Measurements from ENCODE around the gene GAD1.

GAD1 gene

DNA sequence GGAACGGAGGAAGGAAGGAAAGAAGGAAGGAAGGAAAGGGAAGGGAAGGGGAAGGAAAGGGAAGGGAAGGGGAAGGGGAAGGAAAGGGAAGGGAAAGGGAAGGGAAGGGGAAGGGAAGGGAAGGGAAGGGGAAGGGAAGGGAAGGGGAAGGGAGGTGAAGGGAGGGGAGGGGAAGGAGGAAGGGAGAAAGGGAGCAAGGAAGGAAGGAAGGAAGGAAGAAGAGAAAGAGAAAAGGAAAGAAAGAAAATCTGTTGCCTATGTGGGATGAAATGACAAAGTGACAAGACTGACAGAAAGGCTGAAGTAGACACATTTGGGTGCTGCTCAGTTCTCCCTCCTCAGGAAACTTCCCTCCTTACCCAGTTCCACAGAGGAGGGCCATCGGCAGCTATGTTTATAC is 66.1 kb downstream of the GAD1 start:
- H3K27me3 ChIP-seq (ENCODE audit: control insufficient read depth, insufficient read depth, low read length) = no peaks in the 10 kb centered on the region
- no peaks in the 10 kb centered on the region for H3K4me1 ChIP-seq (ENCODE audit: control insufficient read depth, insufficient read depth, low read length)
- no peaks in the 10 kb centered on the region for H3K36me3 ChIP-seq (ENCODE audit: control insufficient read depth, insufficient read depth, low read length)
- H3K9me3 ChIP-seq (ENCODE audit: control insufficient read depth, insufficient read depth, low read length) = no peaks in the 10 kb centered on the region
- H3K4me3 ChIP-seq (ENCODE audit: low read depth, low read length) = no peak overlapping the region
- H3K27ac ChIP-seq (ENCODE audit: low read depth, low read length) = no peak overlapping the region
- H3K9ac ChIP-seq (ENCODE audit: low read depth, low read length) = no peak overlapping the region

DNA sequence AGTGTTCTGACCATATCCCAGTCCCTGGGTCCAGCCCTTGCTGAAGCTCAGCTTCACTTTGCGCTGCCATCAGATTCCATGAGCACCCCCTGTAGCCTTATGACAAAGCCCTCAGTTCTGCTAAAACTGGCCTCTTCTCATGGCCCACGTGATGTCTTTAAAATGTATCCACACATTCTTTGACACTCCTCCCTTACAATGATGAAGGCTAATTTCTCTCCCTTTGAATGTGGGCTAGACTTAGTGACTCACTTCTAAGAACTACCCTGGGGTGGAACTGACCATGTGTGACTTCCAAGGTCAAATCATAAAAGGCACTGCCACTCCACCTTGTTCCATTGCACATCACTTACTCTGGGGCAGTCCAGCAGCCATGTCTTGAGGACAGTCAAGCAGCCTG is 67.0 kb downstream of the GAD1 start:
- Histone ChIP-seq H3K9me3 (ENCODE audit: control insufficient read depth, insufficient read depth, low read length) (no peaks in the 10 kb centered on the region), H3K36me3 (ENCODE audit: control insufficient read depth, insufficient read depth, low read length) (no peaks in the 10 kb centered on the region), H3K4me1 (ENCODE audit: control insufficient read depth, insufficient read depth, low read length) (no peaks in the 10 kb centered on the region), H3K27ac (ENCODE audit: low read depth, low read length) (no peak overlapping the region), H3K9ac (ENCODE audit: low read depth, low read length) (no peak overlapping the region), H3K27me3 (ENCODE audit: control insufficient read depth, insufficient read depth, low read length) (no peaks in the 10 kb centered on the region), H3K4me3 (ENCODE audit: low read depth, low read length) (no peak overlapping the region)

DNA sequence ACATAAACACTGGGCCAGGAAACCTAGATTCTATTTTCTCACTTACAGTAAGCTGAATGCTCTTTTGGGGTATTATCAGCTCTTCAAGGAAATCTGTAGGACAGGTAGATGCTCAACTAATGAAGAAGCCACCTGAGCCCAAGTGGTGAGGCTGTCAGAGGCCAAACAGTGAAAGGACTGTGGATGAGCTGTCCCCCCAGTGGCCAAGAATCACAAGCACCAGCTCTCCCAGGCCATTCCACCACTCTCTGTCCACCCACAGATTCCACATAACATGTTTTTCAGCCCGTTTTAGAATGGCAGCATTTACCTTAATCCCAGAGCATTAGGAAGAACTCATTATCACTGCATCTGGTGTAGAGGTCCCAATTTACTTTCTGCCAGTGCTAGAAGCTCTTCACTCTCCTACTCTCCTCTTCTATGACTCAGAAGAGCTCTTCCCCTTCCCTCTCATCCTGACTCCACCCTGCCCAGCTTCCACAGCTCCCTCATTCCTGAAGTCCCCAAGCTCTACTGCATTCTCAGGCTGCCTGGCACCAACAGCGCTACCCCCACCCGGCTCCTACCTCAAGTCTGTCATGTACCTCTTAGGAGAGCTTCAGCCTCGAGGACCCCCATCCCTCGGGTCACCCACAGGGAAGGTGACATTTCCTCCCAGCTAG is 68.6 kb downstream of the GAD1 start:
- H3K9ac ChIP-seq (ENCODE audit: low read depth, low read length) = no peak overlapping the region
- no peaks in the 10 kb centered on the region for H3K4me1 ChIP-seq (ENCODE audit: control insufficient read depth, insufficient read depth, low read length)
- H3K27me3 ChIP-seq (ENCODE audit: control insufficient read depth, insufficient read depth, low read length) = no peaks in the 10 kb centered on the region
- no peak overlapping the region for H3K4me3 ChIP-seq (ENCODE audit: low read depth, low read length)
- no peaks in the 10 kb centered on the region for H3K36me3 ChIP-seq (ENCODE audit: control insufficient read depth, insufficient read depth, low read length)
- no peaks in the 10 kb centered on the region for H3K9me3 ChIP-seq (ENCODE audit: control insufficient read depth, insufficient read depth, low read length)
- H3K27ac ChIP-seq (ENCODE audit: low read depth, low read length) = no peak overlapping the region

DNA sequence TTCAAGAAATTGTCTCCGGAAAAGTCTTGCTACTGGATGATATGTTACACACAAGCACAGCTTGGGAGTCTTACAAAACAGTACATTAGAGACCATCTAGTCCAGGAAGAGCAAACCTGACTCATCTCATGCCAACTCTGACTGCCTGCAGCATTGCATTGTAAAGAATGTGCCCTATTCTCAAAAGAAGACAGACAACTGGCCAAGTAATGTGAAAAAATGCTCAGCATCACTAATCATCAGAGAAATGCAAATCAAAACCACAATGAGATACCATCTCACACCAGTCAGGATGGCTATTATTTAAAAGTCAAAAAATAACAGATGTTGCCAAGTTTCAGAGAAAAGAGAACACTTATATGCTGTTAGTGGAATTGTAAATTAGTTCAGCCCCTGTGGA is 69.7 kb downstream of the GAD1 start:
- Histone ChIP-seq H3K36me3 (ENCODE audit: control insufficient read depth, insufficient read depth, low read length) (no peaks in the 10 kb centered on the region), H3K27ac (ENCODE audit: low read depth, low read length) (no peak overlapping the region), H3K4me3 (ENCODE audit: low read depth, low read length) (no peak overlapping the region), H3K9ac (ENCODE audit: low read depth, low read length) (no peak overlapping the region), H3K27me3 (ENCODE audit: control insufficient read depth, insufficient read depth, low read length) (no peaks in the 10 kb centered on the region), H3K4me1 (ENCODE audit: control insufficient read depth, insufficient read depth, low read length) (peaks cover 3% of the 10 kb centered on the region; the same call in 1 of the 2 replicates), H3K9me3 (ENCODE audit: control insufficient read depth, insufficient read depth, low read length) (no peaks in the 10 kb centered on the region)

DNA sequence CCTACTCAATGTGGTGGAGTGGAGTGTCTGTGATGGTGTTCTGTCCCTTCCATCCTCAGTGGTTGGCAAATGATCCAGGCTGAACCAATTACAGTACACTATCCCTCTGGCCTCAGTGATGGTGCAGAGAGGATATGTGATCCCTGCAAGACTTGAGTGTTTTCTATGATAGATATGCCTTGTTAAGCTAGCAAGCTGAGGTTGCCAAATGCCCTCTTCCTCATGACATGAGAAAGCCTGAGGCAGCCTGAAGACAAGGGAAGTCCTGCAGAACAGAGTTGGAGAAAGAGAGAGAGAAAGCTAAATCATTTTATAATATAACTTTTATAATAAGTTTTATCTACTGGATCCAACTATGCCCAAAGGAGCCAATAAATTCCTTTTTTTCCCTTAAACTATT is 70.8 kb downstream of the GAD1 start:
- H3K27ac ChIP-seq (ENCODE audit: low read depth, low read length) = no peak overlapping the region
- H3K4me3 ChIP-seq (ENCODE audit: low read depth, low read length) = no peak overlapping the region
- H3K4me1 ChIP-seq (ENCODE audit: control insufficient read depth, insufficient read depth, low read length) = peaks cover 4% of the 10 kb centered on the region; the same call in 1 of the 2 replicates
- no peaks in the 10 kb centered on the region for H3K27me3 ChIP-seq (ENCODE audit: control insufficient read depth, insufficient read depth, low read length)
- H3K36me3 ChIP-seq (ENCODE audit: control insufficient read depth, insufficient read depth, low read length) = no peaks in the 10 kb centered on the region
- no peak overlapping the region for H3K9ac ChIP-seq (ENCODE audit: low read depth, low read length)
- H3K9me3 ChIP-seq (ENCODE audit: control insufficient read depth, insufficient read depth, low read length) = no peaks in the 10 kb centered on the region

DNA sequence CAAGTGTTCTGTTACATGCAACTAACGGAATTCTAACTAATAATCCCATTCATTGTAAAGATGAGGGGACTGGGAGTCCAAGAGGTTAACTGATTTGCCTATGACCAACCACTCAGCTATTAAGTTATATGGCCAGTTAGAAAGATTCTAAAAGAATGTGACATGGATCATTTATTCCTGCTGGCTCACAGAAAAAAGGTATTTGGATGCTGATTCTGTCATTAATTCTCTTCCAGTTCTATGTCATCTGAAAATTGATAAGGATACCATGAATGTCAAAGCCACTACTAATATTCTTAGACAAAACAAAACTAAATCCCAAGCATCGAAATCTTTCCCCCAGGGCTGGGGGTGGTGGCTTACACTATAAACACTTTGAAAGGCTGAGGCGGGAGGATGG is 71.2 kb downstream of the GAD1 start:
- Histone ChIP-seq H3K4me1 (ENCODE audit: control insufficient read depth, insufficient read depth, low read length) (peaks cover 4% of the 10 kb centered on the region; the same call in 1 of the 2 replicates), H3K4me3 (ENCODE audit: low read depth, low read length) (no peak overlapping the region), H3K27me3 (ENCODE audit: control insufficient read depth, insufficient read depth, low read length) (no peaks in the 10 kb centered on the region), H3K36me3 (ENCODE audit: control insufficient read depth, insufficient read depth, low read length) (no peaks in the 10 kb centered on the region), H3K9me3 (ENCODE audit: control insufficient read depth, insufficient read depth, low read length) (no peaks in the 10 kb centered on the region), H3K27ac (ENCODE audit: low read depth, low read length) (no peak overlapping the region), H3K9ac (ENCODE audit: low read depth, low read length) (no peak overlapping the region)

DNA sequence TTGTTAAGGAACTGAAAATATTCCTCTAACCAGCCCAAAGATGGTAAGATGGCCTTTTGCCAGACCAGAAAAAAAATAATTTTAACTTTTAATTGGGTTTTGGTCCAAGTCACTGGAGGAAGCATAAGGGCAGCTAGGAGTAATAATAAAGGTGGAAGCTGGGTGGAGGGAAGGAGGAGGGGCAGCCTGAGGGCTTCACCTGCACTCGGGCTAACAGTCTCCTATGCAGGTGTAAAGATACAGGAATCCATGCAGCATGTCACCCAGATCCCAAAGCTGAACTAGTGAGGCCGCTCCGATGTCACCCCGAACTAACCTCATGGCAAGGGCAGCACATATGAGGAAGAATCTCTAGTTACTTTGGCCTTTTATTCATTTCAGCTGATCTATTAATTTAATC is 75.2 kb downstream of the GAD1 start:
- H3K9me3 ChIP-seq (ENCODE audit: control insufficient read depth, insufficient read depth, low read length) = no peaks in the 10 kb centered on the region
- no peak overlapping the region for H3K4me3 ChIP-seq (ENCODE audit: low read depth, low read length)
- H3K4me1 ChIP-seq (ENCODE audit: control insufficient read depth, insufficient read depth, low read length) = peaks cover 4% of the 10 kb centered on the region; the same call in 1 of the 2 replicates
- H3K27me3 ChIP-seq (ENCODE audit: control insufficient read depth, insufficient read depth, low read length) = no peaks in the 10 kb centered on the region
- H3K27ac ChIP-seq (ENCODE audit: low read depth, low read length) = no peak overlapping the region
- H3K9ac ChIP-seq (ENCODE audit: low read depth, low read length) = no peak overlapping the region
- H3K36me3 ChIP-seq (ENCODE audit: control insufficient read depth, insufficient read depth, low read length) = no peaks in the 10 kb centered on the region

DNA sequence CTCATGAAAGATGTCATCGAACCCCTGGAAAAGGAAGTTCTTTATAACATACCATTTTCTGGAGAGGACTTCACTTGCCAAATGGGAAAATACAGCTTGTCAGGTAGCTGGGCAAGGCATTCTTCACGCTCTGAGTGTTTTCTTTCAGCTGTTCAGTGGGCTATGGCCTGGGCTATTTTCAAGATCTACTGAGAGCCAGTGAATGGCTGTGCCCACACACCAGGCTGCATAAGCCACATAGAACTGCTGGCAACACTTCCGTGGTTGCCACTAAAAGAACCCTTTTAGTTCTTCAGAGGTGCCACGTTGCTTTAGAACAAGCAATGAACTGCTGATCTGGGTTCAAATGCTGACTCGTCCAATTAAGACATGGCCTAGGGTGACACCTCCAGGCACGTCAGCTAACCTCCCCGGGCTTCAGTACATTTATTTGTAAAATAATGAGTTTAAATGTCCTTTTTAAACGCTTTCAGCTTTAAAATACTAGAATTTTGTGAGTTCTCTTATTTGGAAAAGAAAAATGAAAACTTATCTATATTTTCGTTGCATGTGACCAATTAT is 75.8 kb downstream of the GAD1 start:
- no peaks in the 10 kb centered on the region for H3K36me3 ChIP-seq (ENCODE audit: control insufficient read depth, insufficient read depth, low read length)
- H3K4me1 ChIP-seq (ENCODE audit: control insufficient read depth, insufficient read depth, low read length) = peaks cover 4% of the 10 kb centered on the region; the same call in 1 of the 2 replicates
- H3K27me3 ChIP-seq (ENCODE audit: control insufficient read depth, insufficient read depth, low read length) = no peaks in the 10 kb centered on the region
- H3K9ac ChIP-seq (ENCODE audit: low read depth, low read length) = no peak overlapping the region
- no peak overlapping the region for H3K4me3 ChIP-seq (ENCODE audit: low read depth, low read length)
- H3K9me3 ChIP-seq (ENCODE audit: control insufficient read depth, insufficient read depth, low read length) = no peaks in the 10 kb centered on the region
- no peak overlapping the region for H3K27ac ChIP-seq (ENCODE audit: low read depth, low read length)

DNA sequence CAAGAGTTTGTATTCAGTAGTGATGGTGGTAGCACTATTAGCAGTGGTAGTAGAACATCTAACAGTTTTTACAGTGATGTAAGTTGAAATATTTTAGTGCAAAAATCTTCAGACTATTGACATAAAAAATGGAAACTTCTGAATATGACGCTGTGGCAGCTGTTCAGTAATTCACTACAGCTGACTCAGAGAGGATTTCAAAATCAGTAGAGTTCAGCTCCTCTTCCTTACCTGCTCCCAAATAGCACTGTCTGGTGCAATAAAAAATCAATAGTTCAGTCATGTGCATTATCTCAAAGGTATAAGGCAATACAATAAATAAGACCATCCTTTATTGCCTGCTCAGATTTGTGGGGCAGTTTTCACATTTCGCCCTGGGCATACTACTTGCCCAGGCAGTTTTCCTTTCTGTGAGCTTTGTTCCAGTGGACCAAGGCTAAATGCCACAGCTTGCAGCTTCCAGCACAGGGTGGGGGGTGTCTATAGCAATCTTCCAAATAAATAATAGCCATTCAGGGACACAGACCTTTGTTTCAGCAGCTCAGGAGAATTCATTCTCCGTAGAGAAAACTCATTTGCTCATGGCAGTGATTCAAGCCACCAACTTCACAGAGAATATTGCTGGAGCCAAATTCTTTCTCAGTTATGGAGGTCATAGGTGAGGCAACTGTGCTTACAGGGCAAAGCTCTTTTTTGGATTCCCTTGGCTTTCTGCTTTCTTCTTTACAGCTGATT is 78.5 kb downstream of the GAD1 start:
- no peaks in the 10 kb centered on the region for H3K27me3 ChIP-seq (ENCODE audit: control insufficient read depth, insufficient read depth, low read length)
- H3K4me1 ChIP-seq (ENCODE audit: control insufficient read depth, insufficient read depth, low read length) = peaks cover 4% of the 10 kb centered on the region; the same call in 1 of the 2 replicates

DNA sequence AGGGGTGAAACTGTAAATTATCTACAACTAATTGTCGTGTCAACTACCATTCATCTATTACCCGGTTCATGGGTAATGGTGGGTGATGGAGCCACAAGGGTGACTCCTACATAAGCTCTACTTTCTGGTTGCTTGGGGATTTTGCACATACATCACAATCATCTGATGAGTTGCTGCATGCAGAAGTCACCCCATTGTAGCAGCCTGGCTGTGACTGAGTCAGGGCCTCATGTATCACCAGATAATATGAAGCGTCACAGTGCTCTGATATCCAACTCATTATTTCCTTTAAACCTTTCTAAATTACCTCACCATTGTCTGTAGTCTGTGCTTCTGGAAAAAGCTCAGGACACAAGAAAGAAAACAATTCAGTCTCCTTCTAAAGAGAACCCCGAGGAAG is 79.9 kb downstream of the GAD1 start:
- Histone ChIP-seq H3K27me3 (ENCODE audit: control insufficient read depth, insufficient read depth, low read length) (no peaks in the 10 kb centered on the region), H3K27ac (ENCODE audit: low read depth, low read length) (no peak overlapping the region)

More for the DNA sequence above, 78.5 kb downstream of the GAD1 start:
- Histone ChIP-seq H3K9me3 (ENCODE audit: control insufficient read depth, insufficient read depth, low read length) (no peaks in the 10 kb centered on the region), H3K36me3 (ENCODE audit: control insufficient read depth, insufficient read depth, low read length) (no peaks in the 10 kb centered on the region), H3K4me3 (ENCODE audit: low read depth, low read length) (no peak overlapping the region), H3K27ac (ENCODE audit: low read depth, low read length) (no peak overlapping the region), H3K9ac (ENCODE audit: low read depth, low read length) (no peak overlapping the region)

DNA sequence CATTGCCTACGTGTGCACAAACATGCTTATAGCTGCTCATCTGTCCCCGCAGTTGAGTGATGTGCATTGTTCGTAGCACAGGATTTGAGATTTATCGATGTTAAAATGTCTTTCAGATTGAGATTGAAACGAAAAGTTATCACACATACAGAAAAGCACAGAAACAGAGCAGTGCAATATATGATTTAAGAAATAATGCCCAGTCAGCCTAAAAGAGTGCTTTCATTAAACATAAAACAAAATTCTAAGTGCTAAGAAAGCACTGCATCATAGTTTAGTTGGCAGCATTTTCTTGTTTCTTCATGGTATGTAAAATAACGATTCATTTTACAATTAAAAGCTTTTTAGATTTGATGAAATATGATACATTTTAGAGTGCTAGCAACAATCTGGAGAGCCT is 80.4 kb downstream of the GAD1 start:
- H3K4me1 ChIP-seq (ENCODE audit: control insufficient read depth, insufficient read depth, low read length) = no peaks in the 10 kb centered on the region
- H3K36me3 ChIP-seq (ENCODE audit: control insufficient read depth, insufficient read depth, low read length) = no peaks in the 10 kb centered on the region
- no peak overlapping the region for H3K27ac ChIP-seq (ENCODE audit: low read depth, low read length)
- H3K27me3 ChIP-seq (ENCODE audit: control insufficient read depth, insufficient read depth, low read length) = no peaks in the 10 kb centered on the region
- no peak overlapping the region for H3K9ac ChIP-seq (ENCODE audit: low read depth, low read length)
- H3K4me3 ChIP-seq (ENCODE audit: low read depth, low read length) = no peak overlapping the region
- no peaks in the 10 kb centered on the region for H3K9me3 ChIP-seq (ENCODE audit: control insufficient read depth, insufficient read depth, low read length)

More for the DNA sequence above, 79.9 kb downstream of the GAD1 start:
- Histone ChIP-seq H3K4me1 (ENCODE audit: control insufficient read depth, insufficient read depth, low read length) (no peaks in the 10 kb centered on the region), H3K36me3 (ENCODE audit: control insufficient read depth, insufficient read depth, low read length) (no peaks in the 10 kb centered on the region), H3K9ac (ENCODE audit: low read depth, low read length) (no peak overlapping the region), H3K4me3 (ENCODE audit: low read depth, low read length) (no peak overlapping the region), H3K9me3 (ENCODE audit: control insufficient read depth, insufficient read depth, low read length) (no peaks in the 10 kb centered on the region)

Measured in HUES48 (cell line).